ENCODE data around the gene ROM1.
"Not testable (repeated sequence)": the region's sequence is repeated elsewhere in the genome, so short reads cannot be mapped to it uniquely, and the experiment has no call there.

ROM1 gene

DNA sequence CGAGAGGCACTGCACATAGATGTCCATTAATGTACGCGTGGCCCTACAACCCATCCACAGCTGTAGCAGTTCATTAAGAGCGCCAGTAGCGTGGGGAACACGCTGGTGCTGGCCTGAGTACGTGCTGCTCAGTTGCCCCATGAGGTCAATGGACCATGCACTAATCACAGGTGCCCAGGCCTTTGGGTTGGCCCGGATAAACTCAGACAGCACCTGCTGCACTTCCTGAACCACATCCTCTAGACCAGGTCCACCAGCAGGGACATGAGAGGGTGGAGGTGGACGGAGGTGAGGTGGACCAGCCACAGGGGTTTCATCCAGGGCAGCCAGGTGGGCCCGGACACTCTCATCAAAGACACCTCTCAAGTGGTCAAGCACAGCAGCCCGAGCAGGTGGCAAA lies 36.4 kb downstream of the ROM1 start:
- no peak for DNase-seq (ENCODE audit: low spot score)

DNA sequence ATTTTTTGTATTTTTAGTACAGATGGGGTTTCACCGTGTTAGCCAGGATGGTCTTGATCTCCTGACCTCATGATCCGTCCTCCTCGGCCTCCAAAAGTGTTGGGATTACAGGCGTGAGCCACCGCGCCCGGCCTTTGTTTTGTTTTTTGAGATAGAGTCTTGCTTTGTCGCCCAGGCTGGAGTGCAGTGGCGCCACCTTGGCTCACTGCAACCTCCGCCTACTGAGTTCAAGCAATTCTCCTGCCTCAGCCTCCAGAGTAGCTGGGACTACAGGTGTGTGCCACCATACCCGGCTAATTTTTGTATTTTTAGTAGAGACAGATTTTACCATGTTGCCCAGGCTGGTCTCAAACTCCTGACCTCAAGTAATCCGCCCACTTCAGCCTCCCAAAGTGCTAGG lies 37.2 kb downstream of the ROM1 start:
- DNase-seq (ENCODE audit: low spot score) = not testable (repeated sequence)

DNA sequence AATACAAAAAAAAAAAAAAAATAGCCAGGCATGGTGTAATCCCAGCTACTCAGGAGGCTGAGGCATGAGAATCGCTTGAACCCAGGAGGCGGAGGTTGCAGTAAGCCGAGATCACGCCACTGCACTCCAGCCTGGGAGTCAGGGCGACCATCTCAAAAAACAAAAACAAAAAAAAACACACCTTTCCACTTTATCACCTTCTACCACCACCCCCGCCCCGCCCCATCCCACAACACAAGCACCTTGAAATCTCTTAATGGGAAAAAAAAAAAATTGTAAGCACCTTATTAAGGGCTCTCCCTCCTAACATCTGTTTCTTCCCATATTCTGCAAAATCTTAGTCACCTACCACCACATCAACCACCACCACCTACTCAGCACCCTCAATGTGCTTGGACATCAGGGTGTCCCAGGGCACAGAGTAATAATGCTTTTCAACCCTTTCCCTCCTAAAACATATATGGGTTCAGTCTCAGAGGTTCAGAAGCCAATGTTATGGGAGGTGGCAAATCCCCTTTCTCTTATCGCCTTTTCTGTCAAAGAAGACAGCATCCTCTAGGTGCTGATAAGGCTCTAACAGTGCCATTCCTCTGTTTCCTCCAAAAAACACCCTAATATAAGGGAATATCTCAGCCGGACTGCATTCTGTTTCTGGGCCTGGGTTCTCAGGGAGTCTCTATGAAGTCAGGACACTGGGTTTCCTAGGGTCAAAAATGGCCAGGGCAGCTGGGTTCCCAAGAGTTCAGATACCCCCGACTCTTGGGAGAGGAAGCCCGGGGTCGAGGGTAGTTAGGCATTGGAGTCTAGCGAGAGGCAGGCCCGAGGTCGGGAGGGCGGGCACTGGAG lies 39.3 kb downstream of the ROM1 start:
- DNase-seq (ENCODE audit: low spot score) = no peak

DNA sequence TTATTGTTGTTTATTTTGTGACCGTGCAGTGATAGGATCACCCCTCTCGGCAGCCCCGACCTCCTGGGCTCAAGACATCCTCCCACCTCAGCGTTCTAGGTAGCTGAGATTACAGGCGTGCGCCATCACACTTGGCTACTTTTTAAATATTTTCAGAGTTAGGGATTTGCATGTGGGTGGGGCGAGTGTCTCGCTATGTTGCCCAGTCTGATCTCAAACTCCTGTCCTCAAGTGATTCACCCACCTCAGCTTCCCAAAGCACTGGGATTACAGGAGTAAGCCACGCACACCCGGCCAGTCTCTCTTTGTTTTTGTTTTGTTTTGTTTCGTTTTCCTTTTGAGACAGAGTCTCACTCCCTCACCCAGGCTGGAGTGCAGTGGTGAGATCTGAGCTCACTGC lies 41.2 kb downstream of the ROM1 start:
- DNase-seq (ENCODE audit: low spot score) = no peak

DNA sequence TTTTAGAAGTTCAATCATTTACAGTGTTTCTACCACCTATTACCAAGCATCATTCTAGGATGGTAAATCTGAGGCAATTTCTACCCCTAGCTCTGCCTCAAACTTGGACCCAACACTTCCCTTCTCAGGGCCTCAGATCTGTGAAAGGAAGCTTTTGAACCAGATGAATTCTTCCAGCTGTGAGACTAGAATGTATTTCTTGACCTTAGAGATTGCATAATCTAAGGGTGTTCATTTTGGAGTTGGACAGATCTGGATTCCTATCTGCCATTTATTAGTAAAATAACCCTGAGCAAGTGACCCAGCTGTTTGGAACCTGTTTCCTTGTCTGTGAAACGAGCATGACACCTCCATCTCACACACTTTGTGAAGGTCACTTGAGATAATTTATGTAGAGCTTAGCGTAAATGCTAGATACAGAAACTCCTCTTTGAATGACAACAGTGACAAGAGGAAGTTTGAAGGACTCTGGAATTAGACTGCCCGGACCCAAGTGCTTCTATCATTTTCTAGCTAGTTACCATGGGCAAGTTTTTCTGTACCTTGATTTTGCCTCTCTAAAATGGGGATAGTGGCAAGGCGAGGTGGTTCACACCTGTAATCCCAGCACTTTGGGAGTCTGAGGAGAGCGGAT lies 43.9 kb downstream of the ROM1 start:
- DNase-seq (ENCODE audit: low spot score) = no peak

DNA sequence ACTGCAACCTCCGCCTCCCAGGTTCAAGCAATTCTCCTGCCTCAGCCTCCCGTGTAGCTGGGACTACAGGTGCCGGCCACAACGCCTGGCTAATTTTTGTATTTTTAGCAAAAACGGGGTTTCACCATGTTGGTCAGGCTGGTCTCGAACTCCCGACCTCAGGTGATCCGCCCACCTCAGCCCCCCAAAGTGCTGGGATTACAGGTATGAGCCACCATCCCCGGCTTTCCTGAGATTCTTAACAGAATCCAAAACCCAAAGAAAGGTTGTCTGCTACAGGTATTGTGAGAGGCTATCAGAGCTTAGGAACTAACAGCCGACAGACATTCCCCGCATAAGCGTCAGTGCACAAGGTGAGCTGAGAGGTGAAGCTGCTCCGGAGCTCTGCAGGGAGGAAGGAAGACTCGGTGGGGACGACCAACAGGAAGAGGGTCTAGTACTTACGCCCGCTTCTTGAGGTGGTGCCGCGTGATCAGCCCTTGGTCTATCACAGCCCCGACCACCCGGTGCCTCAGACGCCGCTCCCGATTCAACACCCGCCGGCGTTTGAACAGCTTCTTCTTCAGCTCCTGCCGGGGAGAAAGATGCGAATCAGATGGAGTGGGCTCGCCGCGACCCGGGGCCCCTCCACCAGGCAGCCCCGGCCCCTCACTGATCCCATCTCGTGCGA lies 51.5 kb downstream of the ROM1 start:
- DNase-seq (ENCODE audit: low spot score) = peak; percentile 70

Measured in RKO (cell line).